ENCODE data around the gene ADAMTS7. TPM values are rescaled to one million over a fixed set of nuclear protein-coding genes. Genes with fewer than 3 reads are reported as not detected.
"Not testable (repeated sequence)": the region's sequence is repeated elsewhere in the genome, so short reads cannot be mapped to it uniquely, and the experiment has no call there.

Gene ADAMTS7
- total RNA-seq, 1 donor from 2014 or later: 0.39 TPM

GRCh38 chr15:78764340-78765153 lies 46.7 kb downstream of the ADAMTS7 start:
- H3K36me3 Mint-ChIP-seq (ENCODE audit: low read depth); H3K27ac Mint-ChIP-seq; intact Hi-C loops (cut with micrococcal nuclease); H3K9me3 Mint-ChIP-seq; H3K27me3 Mint-ChIP-seq (ENCODE audit: insufficient read depth); H3K4me3 Mint-ChIP-seq; DNase-seq (ENCODE audit: low spot score): not testable (repeated sequence)
- peaks cover 11% of the 10 kb centered on the region for H3K4me1 Mint-ChIP-seq (ENCODE audit: low read depth)

- intact Hi-C loops (cut with micrococcal nuclease): no loop called here
- no peak overlapping the region for H3K27ac Mint-ChIP-seq
- no peak for DNase-seq (ENCODE audit: low spot score)
These were observed 47.4 kb downstream of the ADAMTS7 start for GRCh38 chr15:78763796-78764241.

GRCh38 chr15:78762985-78763795 lies 48.1 kb downstream of the ADAMTS7 start:
- Mint-ChIP-seq H3K27ac (peak overlapping the region; percentile 73), H3K9me3 (no peaks in the 10 kb centered on the region), H3K4me3 (no peak overlapping the region), H3K27me3 (ENCODE audit: insufficient read depth) (no peaks in the 10 kb centered on the region), H3K4me1 (ENCODE audit: low read depth) (peaks cover 11% of the 10 kb centered on the region), H3K36me3 (ENCODE audit: low read depth) (no peaks in the 10 kb centered on the region)
- intact Hi-C loops (cut with micrococcal nuclease): no loop called here
- DNase-seq (ENCODE audit: low spot score): no peak

More at GRCh38 chr15:78763796-78764241, 47.4 kb downstream of the ADAMTS7 start:
- Mint-ChIP-seq H3K36me3 (ENCODE audit: low read depth) (no peaks in the 10 kb centered on the region), H3K27me3 (ENCODE audit: insufficient read depth) (no peaks in the 10 kb centered on the region), H3K9me3 (no peaks in the 10 kb centered on the region), H3K4me3 (no peak overlapping the region), H3K4me1 (ENCODE audit: low read depth) (peaks cover 11% of the 10 kb centered on the region)

GRCh38 chr15:78762386-78762961 lies 48.8 kb downstream of the ADAMTS7 start:
- H3K27me3 Mint-ChIP-seq (ENCODE audit: insufficient read depth); H3K36me3 Mint-ChIP-seq (ENCODE audit: low read depth); DNase-seq (ENCODE audit: low spot score); H3K4me3 Mint-ChIP-seq; intact Hi-C loops (cut with micrococcal nuclease); H3K9me3 Mint-ChIP-seq: not testable (repeated sequence)
- Mint-ChIP-seq H3K27ac (peak overlapping the region; percentile 89), H3K4me1 (ENCODE audit: low read depth) (peaks cover 12% of the 10 kb centered on the region)

GRCh38 chr15:78761891-78762385 lies 49.3 kb downstream of the ADAMTS7 start:
- Mint-ChIP-seq H3K27me3 (ENCODE audit: insufficient read depth) (no peaks in the 10 kb centered on the region), H3K36me3 (ENCODE audit: low read depth) (no peaks in the 10 kb centered on the region), H3K4me3 (no peak overlapping the region), H3K4me1 (ENCODE audit: low read depth) (peaks cover 17% of the 10 kb centered on the region), H3K9me3 (no peaks in the 10 kb centered on the region), H3K27ac (peak overlapping the region; percentile 89)
- no peak for DNase-seq (ENCODE audit: low spot score)
- intact Hi-C loops (cut with micrococcal nuclease): loop anchor here (1.0 to 2.0 kb wide), 2 partner anchors 28 to 111 kb away; partner anchors contain the start of gene MORF4L1

GRCh38 chr15:78761475-78761874 lies 49.8 kb downstream of the ADAMTS7 start:
- H3K27me3 Mint-ChIP-seq (ENCODE audit: insufficient read depth); H3K4me3 Mint-ChIP-seq; H3K36me3 Mint-ChIP-seq (ENCODE audit: low read depth); H3K9me3 Mint-ChIP-seq: not testable (repeated sequence)
- Mint-ChIP-seq H3K27ac (peak overlapping the region; percentile 89), H3K4me1 (ENCODE audit: low read depth) (peaks cover 21% of the 10 kb centered on the region)
- DNase-seq (ENCODE audit: low spot score): peak; percentile 76
- intact Hi-C loops (cut with micrococcal nuclease): loop anchor here (1.0 to 2.0 kb wide), 2 partner anchors 29 to 111 kb away; partner anchors contain the start of gene MORF4L1

- peak overlapping the region; percentile 89 for H3K27ac Mint-ChIP-seq
- intact Hi-C loops (cut with micrococcal nuclease): loop anchor here (1.0 to 2.0 kb wide), 2 partner anchors 29 to 112 kb away; partner anchors contain the start of gene MORF4L1
- no peaks in the 10 kb centered on the region for H3K36me3 Mint-ChIP-seq (ENCODE audit: low read depth)
- H3K27me3 Mint-ChIP-seq (ENCODE audit: insufficient read depth): no peaks in the 10 kb centered on the region
- H3K4me3 Mint-ChIP-seq: no peak overlapping the region
- peaks cover 21% of the 10 kb centered on the region for H3K4me1 Mint-ChIP-seq (ENCODE audit: low read depth)
- H3K9me3 Mint-ChIP-seq: no peaks in the 10 kb centered on the region
- DNase-seq (ENCODE audit: low spot score): no peak
These were observed 50.2 kb downstream of the ADAMTS7 start for GRCh38 chr15:78761020-78761419.

- peaks cover 21% of the 10 kb centered on the region for H3K4me1 Mint-ChIP-seq (ENCODE audit: low read depth)
- intact Hi-C loops (cut with micrococcal nuclease): loop anchor here (2.0 kb wide), 1 partner anchor 113 kb away; the partner anchor contains the start of gene MORF4L1
- H3K4me3 Mint-ChIP-seq; H3K27me3 Mint-ChIP-seq (ENCODE audit: insufficient read depth); H3K9me3 Mint-ChIP-seq; H3K36me3 Mint-ChIP-seq (ENCODE audit: low read depth); DNase-seq (ENCODE audit: low spot score): not testable (repeated sequence)
- peak overlapping the region; percentile 86 for H3K27ac Mint-ChIP-seq
These were observed 51.0 kb downstream of the ADAMTS7 start for GRCh38 chr15:78760091-78760882.

GRCh38 chr15:78759361-78759998 lies 51.8 kb downstream of the ADAMTS7 start:
- intact Hi-C loops (cut with micrococcal nuclease); H3K9me3 Mint-ChIP-seq; H3K27me3 Mint-ChIP-seq (ENCODE audit: insufficient read depth); H3K36me3 Mint-ChIP-seq (ENCODE audit: low read depth); H3K4me3 Mint-ChIP-seq; H3K27ac Mint-ChIP-seq; DNase-seq (ENCODE audit: low spot score): not testable (repeated sequence)
- H3K4me1 Mint-ChIP-seq (ENCODE audit: low read depth): peaks cover 21% of the 10 kb centered on the region

GRCh38 chr15:78758486-78759200 lies 52.6 kb downstream of the ADAMTS7 start:
- H3K4me1 Mint-ChIP-seq (ENCODE audit: low read depth): peaks cover 21% of the 10 kb centered on the region
- H3K4me3 Mint-ChIP-seq; H3K27ac Mint-ChIP-seq; H3K36me3 Mint-ChIP-seq (ENCODE audit: low read depth); H3K9me3 Mint-ChIP-seq; intact Hi-C loops (cut with micrococcal nuclease); H3K27me3 Mint-ChIP-seq (ENCODE audit: insufficient read depth); DNase-seq (ENCODE audit: low spot score): not testable (repeated sequence)

- H3K9me3 Mint-ChIP-seq; H3K4me3 Mint-ChIP-seq; DNase-seq (ENCODE audit: low spot score); H3K27me3 Mint-ChIP-seq (ENCODE audit: insufficient read depth); H3K27ac Mint-ChIP-seq; intact Hi-C loops (cut with micrococcal nuclease); H3K36me3 Mint-ChIP-seq (ENCODE audit: low read depth): not testable (repeated sequence)
- peaks cover 21% of the 10 kb centered on the region for H3K4me1 Mint-ChIP-seq (ENCODE audit: low read depth)
These were observed 53.2 kb downstream of the ADAMTS7 start for GRCh38 chr15:78758084-78758483.

All from activated T-helper 1 cell treated with anti-CD3 and anti-CD28 coated beads, Interleukin-12 subunit alpha, Interleukin-12 subunit beta, Interleukin-2, Interleukin-4 antibody, amounts not matched to agents 30 ng/mL and 10 ng/mL and 1 ng/mL, durations not matched to agents 14 hours and 24 hours and 36 hours (primary cell).